ENCODE results near the gene CEP57L1. TPM values are rescaled to one million over a fixed set of nuclear protein-coding genes. Genes with fewer than 3 reads are reported as not detected.
A peak's percentile ranks its signal among the peaks of the same experiment; 100 is the strongest.

Gene CEP57L1
- total RNA-seq, 3 donors from 2014 or later, result 12.0 to 15.9 (median 14.1) TPM

- no peak for TF ChIP-seq CTCF (IDR thresholded peaks at IDR 0.05)
- no peaks in the 10 kb centered on the region for H3K36me3 ChIP-seq (ENCODE audit: low read depth)
- intact Hi-C loops (cut with DNase I, micrococcal nuclease), result no loop called here
- no peak overlapping the region for H3K4me3 ChIP-seq
- H3K9me3 ChIP-seq, result peaks cover 11% of the 10 kb centered on the region
- H3K4me1 ChIP-seq (ENCODE audit: low read depth), result peaks cover 22% of the 10 kb centered on the region
- DNase-seq (no peak), ATAC-seq (no peak)
These were observed 97.6 kb downstream of the CEP57L1 start for GRCh38 chr6:109192865-109193264.

GRCh38 chr6:109194880-109195279, 99.6 kb downstream of the CEP57L1 start:
- peaks cover 22% of the 10 kb centered on the region for H3K4me1 ChIP-seq (ENCODE audit: low read depth)
- DNase-seq (no peak), ATAC-seq (peak; percentile 49)
- TF ChIP-seq CTCF (IDR thresholded peaks at IDR 0.05), result no peak
- peaks cover 11% of the 10 kb centered on the region for H3K9me3 ChIP-seq
- H3K36me3 ChIP-seq (ENCODE audit: low read depth), result no peaks in the 10 kb centered on the region
- no peak overlapping the region for H3K4me3 ChIP-seq
- intact Hi-C loops (cut with DNase I, micrococcal nuclease), result no loop called here

GRCh38 chr6:109197061-109197460, 101.8 kb downstream of the CEP57L1 start:
- Histone ChIP-seq H3K4me3 (no peak overlapping the region), H3K36me3 (ENCODE audit: low read depth) (no peaks in the 10 kb centered on the region), H3K4me1 (ENCODE audit: low read depth) (peaks cover 22% of the 10 kb centered on the region), H3K9me3 (no peaks in the 10 kb centered on the region)
- ATAC-seq, result peak; percentile 82
- intact Hi-C loops (cut with DNase I, micrococcal nuclease), result no loop called here
- TF ChIP-seq CTCF (IDR thresholded peaks at IDR 0.05), result no peak
- DNase-seq, result peak in 1 of 3 donors; percentile 43

- no peaks in the 10 kb centered on the region for H3K36me3 ChIP-seq (ENCODE audit: low read depth)
- intact Hi-C loops (cut with DNase I, micrococcal nuclease), result no loop called here
- H3K4me1 ChIP-seq (ENCODE audit: low read depth), result no peaks in the 10 kb centered on the region
- no peaks in the 10 kb centered on the region for H3K9me3 ChIP-seq
- H3K4me3 ChIP-seq, result no peak overlapping the region
- TF ChIP-seq CTCF (IDR thresholded peaks at IDR 0.05), result no peak
- no peak for ATAC-seq
- no peak for DNase-seq
These were observed 107.3 kb downstream of the CEP57L1 start for GRCh38 chr6:109202409-109203264.

- intact Hi-C loops (cut with DNase I, micrococcal nuclease), result no loop called here
- H3K9me3 ChIP-seq, result no peaks in the 10 kb centered on the region
- ATAC-seq (no peak), DNase-seq (no peak)
- TF ChIP-seq CTCF (IDR thresholded peaks at IDR 0.05), result no peak
- H3K36me3 ChIP-seq (ENCODE audit: low read depth), result no peaks in the 10 kb centered on the region
- no peaks in the 10 kb centered on the region for H3K4me1 ChIP-seq (ENCODE audit: low read depth)
- H3K4me3 ChIP-seq, result no peak overlapping the region
These were observed 109.2 kb downstream of the CEP57L1 start for GRCh38 chr6:109204511-109204910.
